Stimulated activated CD4-positive, alpha-beta T cell treated with anti-CD3 and anti-CD28 coated beads, Interleukin-15, amount 100 ng/mL, for 1 hour (primary cell): ENCODE measurements around the gene EPHA5.
"Not testable (repeated sequence)": the region's sequence is repeated elsewhere in the genome, so short reads cannot be mapped to it uniquely, and the experiment has no call there.

Experiments used
- DNase-seq, 2 donors: peaks; one replicate each; pipeline ENCODE4 v3.0.0-alpha.2; 2020; ENCODE audit warnings: low read depth in 1 of 2, low spot score in 1 of 2

Gene EPHA5

DNA sequence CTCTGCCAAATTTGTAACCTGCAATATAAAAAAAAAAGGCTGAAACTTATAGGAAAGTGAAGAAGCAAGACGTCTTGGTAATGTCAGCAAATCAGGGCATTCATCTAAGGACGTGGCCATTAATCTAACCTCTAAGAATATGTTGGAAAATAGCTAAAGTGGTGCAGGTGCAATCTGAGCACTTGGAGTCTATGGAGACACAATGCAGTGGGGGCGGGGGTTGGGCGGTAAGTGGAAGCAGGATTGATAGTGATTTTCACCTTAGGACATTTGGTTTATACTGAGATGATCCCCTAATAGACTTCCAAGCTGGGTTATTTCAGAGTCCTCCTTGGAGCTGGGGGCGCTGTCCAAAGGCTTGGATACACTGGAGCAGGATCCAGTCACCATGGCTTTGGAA, 283.4 kb downstream of the EPHA5 start:
- DNase-seq = no peak

DNA sequence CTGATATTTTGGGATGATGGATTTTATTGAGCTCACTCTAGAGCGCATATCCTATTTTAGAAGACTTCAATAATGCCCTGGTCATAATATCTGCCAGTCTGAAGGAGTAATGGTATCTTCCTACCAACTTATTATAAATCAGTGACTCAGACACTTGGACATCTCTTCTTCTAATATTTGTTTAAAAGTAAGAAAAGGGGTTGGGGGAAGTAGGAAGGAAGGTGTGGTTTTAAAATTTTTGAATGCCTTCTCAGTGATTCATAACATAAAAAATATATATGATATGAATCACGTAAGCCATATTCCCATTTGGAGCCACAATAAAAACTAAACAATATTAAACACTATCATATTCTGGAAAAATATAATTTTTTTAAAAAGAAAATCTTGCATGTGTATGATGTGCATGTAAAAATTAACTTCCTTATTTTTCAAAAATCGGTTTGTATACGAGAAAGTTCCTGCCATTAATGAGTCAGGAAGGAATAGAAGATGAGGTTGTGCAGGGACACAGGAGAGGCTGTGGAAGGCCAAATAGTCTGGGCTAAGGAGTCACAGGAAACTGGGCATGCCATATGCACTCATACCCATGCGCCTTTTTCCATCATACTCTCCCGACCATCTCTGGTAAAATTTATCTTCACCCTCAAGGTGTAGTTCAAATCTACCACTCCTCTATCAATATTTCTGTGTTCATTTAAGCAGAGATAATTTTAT, 286.5 kb downstream of the EPHA5 start:
- DNase-seq = no peak

DNA sequence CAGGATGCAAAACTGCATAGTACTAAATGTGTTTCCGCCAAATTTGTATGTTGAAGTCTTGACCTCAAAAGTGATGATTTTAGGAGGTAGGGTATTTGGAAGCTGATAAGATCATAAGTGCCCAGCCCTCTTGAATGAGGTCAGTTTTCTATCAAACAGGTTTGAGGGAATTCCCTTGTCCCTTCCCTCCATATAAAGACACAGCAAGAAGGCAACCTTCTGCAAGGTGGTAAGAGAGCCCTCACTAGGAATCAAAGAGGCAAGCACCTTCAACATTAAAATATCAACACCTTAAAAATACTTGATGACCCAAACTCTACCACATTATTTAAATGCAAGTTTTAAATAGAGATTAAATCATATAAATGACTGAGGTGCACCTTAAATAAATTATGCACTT, 288.6 kb downstream of the EPHA5 start:
- no peak for DNase-seq

DNA sequence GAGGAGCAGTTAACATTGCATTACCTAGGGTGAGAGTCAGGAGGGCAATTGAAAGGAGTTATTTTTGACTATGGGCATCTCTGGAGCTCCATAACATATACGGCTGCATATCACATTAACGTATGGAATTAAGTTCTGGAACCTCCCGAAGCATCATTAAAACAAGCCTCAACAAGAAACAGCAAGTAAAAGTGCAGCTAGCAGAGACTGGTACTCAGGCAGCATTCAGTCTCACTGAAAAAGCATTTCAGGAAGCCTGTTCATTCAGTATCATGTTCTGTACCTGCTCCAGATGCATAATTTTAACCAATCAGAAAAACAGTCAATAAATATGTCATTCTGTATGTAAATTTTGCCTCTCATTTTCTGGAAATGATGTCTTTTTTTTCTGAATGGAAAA, 299.6 kb downstream of the EPHA5 start:
- no peak for DNase-seq

DNA sequence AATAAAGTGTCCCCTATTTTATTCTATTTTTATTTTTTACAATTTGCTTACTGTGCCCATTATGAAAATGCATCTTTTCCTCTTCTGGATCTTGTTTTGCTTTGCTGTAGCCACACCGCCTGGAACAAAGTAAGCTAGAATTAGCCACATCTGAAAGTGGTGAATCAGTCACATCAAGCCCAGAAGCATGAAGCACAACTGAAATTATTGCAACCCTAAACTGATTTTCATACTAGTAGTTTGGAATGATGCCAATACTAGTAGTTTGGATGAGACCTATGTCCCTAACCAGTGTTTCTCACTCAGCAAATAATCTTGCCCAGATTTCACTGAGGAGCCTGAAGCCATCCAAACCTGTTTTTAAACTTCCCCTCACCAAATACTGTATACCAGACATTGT, 303.0 kb downstream of the EPHA5 start:
- no peak for DNase-seq

DNA sequence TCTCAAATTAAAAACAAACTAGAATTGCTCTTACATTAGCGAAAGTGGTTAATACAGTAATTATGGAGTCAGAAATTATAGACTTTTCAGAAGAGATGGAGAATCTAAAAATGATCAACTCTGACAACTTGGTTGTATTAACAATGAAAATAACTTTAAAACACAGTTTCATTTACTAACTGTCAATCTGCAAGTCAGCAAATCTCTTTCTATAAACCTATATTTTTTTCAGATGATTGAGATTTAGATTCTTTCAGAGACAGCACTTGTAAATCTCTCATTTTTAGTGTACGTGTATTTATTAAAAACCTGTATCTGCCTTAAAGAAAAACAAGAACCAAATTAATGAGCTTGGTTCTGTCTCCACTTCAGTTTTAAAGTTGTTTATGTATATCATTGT, 311.4 kb downstream of the EPHA5 start:
- no peak for DNase-seq

DNA sequence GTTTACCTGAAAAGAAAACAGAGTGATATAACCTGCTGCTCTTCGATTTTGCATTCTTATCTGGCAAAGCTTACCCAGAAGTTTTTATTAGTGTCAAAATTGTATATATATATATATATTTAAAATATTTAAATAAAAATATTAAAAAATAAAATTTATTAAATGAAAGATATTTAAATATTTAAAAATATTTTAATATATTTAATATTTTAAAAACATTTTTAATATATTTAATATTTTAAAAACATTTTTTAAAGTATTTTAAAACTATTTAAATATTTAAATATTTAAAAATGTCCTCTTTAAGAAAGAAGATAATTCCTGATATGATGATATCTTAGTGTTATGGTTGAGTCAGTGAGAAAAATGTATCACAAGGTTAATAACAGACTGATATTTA, 317.2 kb downstream of the EPHA5 start:
- no peak for DNase-seq

DNA sequence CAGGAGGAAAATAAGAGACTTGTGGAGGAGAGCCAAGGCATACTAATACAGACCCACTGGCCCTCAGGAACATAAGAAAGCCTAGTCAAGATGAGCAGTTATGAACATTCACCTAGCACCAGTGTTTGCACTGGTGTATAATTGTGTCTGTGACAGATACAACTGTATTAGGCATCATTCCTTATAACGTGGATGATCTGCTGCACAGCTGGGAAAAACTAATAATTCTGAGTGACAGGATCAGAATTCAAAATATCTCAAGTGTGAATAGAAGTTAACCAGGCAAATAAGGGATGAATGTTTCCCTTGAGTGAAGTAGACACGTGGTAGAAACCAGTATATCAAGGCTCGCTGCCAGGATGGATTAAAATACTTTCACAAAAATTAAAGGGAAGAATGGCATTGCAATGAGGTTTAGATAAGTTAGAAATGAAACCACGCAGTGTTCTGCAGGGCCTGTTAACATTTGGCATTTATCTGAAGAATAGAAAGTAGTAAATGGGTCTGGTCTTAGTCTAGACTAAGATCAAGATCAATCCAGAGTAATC, 325.9 kb downstream of the EPHA5 start:
- no peak for DNase-seq

DNA sequence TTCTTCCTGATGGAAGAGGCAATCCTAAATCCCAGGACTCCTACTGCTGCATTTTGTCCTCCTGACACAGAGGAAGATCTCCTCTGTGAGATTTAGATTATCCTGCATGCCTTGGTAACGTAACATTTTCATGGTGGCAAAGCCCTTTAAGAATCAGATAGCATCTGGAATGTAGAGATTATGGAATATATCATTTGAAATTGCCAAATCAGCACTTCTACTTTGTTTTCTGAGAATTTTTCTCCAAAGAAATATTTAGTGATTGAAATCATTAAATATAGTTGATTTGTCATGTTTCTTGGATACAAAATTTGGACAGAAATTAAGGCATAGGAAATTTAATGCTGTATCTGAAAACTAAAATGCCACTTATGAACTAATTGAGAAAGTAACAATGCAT, 326.9 kb downstream of the EPHA5 start:
- no peak for DNase-seq

DNA sequence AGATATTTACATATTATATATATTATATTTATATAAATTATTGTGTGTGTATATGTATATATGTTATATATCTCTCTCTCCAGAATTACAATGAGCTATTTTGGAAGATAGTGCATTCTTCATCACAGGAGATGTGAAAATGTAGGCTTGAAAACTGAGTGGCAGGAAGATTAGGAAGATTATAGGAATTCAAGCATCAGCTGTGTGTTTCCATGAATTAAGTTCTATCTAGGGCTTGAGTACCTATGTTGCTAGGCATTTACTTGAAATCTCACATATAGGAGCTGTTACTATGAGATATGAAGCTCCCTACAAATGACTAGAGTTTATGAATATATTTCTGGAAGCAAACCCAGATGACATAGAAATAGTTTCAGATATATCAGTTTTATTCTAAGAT, 328.7 kb downstream of the EPHA5 start:
- DNase-seq = no peak

DNA sequence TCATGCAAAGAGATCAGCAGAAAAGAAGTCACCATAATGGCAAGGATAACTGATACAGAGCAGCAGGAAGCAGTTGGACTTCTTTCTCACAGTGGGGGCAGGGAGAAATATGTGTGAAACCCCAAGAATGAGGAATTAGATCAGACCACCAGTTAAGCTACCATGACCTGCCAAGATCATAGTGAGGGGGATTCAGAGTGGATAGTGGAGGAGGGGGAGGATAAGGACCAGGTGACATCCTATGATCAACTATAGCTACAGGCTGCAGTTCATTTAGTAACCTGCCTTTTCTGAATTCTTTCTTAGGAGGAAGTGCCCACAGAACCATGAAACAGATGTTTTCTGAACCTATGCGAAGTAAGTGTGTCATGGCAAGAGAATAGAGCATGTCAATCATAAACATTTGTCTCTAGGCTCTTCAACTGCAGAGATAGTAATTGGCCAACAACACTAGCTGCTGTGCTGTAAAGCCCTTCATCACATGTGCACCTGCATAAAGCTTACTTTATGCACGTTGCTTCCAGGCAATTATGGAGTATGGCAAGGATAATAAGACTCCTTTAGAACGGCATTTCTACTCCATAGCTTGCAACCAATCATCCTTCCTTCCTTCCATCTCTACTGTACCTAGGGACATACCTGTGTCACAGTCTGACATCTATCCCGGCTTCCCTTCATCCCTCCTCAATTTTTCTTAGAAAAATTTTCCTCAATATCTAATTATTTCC, 329.7 kb downstream of the EPHA5 start:
- no peak for DNase-seq

DNA sequence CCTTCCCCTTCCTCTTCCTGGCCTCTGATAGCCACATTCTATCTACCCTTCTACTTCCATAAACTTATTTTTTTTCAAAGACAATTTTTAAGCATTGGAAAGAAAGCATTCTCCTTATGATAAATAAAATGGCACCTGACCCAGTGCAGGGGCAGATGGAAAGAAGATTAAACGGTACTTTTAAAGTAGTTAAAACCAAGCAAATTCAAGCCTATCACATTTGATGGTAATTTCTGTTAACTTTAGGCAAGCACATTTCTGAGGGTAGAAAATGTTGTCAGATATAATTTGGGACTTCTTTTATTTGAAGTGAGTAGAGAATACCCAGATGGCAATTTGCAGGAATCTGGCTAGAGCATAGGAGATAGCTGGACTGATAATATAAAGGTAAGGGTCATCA, 332.9 kb downstream of the EPHA5 start:
- DNase-seq = no peak

DNA sequence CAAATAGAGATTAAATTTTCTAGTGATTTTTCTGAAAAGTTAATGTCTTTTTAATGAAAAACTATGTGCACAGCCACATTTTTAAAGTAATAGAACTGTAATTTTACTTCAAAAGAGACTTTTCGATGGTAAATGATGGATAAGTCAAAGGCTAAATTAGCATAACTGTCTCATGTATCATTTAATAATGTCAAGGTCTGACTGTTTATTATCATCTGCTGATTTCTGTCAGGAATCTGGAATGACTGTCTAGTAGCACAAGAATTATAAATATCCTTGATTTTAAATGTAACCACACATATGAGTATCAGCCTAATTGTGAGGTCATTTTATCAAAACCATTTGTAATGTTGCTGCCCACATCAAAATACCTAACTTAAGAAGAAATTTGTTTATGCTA, 333.8 kb downstream of the EPHA5 start:
- DNase-seq = no peak

DNA sequence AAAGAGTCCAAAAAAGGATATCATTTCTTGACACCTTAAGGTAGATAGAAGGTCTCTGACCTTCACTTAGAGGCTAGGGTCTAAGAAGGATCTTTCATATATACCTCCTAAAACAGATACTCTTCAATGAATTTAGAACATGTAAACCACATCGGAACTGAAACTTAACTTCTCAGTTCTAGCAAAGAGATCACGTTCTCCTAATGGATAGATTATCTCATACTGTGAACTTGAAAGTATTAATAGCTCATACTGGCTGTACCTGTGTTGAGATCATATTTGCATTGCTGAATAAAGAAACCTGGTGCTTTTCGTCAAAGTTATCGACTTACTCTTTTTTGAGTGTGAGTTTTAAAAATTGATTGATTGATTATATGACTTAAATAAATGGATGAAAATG, 353.8 kb downstream of the EPHA5 start:
- no peak for DNase-seq

DNA sequence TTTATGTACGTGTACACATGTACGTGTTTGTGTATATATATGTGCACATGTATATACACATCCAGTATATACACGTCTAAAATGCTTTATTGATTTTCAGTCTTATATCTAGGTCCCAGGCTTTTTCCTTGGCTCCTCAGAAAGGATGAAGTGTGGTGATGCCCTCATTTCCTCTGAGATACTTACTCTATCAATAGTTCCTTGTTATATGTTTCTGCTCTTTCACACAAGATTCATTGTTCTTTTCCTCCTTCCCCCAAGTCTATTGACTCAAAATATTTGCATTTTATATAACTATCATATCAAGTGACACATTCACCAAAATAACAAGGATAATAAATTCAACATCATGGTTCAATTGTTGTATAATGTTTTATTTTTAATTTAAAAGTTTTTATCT, 359.2 kb downstream of the EPHA5 start:
- DNase-seq = no peak

DNA sequence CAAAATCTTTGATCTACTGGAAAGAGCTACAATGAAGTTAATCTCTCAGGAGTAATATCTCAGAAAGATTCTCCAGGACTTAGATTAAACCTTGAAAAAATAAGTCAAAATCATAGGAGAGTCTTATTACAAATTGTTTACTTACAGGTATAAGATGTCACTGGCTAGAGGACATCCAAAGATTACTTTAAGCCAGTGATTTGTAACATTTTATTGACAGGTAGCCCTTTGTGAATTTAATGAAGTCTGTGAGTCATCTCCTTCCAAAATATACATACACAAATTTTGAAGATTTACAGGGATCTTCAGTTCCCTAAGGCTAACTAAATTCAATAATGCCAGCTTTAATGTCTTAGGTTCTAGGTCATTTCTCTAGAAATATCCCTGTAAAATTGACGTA, 359.7 kb downstream of the EPHA5 start:
- no peak for DNase-seq

DNA sequence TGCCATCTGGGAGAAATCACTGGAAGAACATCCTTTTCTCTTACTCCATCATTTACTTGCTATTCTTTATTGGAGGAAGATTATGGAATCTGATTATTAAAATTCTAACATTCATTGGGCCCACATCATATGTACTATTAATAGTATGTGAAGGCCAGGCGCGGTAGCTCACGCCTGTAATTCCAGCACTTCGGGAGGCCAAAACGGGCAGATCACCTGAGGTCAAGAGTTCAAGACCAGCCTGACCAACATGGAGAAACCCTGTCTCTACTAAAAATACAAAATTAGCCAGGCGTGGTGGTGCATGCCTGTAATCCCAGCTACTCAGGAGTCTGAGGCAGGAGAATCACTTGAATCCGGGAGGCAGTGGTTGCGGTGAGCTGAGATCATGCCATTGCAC, 361.7 kb downstream of the EPHA5 start:
- DNase-seq = not testable (repeated sequence)

DNA sequence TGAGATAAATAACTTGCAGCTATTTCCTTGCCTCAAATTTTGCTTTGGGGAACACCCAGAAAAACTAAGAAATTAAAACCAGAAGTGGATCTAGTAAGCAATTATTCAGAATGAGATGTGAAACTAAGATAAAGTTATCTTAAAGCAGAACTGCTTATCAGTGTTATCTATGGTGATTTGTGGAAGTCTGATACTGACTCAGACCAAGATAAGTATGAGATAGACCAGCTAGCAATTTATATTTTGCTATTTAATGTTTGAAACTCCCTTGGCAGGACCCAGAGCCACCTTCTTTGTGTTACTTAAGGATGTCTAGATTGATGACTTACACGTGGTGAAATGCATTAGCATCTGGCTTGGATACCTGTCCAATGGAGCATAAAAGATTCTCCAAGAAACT, 368.1 kb downstream of the EPHA5 start:
- DNase-seq = no peak

DNA sequence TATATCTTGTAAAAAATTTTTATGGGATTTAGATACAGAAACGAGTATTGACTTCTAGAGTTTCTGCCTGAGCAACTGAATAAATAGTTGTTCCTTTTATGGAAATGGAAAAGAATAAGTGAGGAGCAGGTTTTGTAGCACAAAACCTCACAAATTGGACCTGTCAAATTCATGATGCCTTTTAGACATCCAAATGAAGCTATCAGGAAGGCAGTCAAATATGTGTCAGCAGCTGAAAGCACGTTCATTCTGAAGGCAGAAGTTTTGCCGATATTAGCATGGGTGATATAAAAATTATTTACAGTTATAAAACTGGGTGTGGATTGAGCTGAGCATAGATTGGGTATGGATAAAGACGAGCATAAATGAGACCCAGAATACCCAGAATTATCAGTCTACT, 374.0 kb downstream of the EPHA5 start:
- no peak for DNase-seq

DNA sequence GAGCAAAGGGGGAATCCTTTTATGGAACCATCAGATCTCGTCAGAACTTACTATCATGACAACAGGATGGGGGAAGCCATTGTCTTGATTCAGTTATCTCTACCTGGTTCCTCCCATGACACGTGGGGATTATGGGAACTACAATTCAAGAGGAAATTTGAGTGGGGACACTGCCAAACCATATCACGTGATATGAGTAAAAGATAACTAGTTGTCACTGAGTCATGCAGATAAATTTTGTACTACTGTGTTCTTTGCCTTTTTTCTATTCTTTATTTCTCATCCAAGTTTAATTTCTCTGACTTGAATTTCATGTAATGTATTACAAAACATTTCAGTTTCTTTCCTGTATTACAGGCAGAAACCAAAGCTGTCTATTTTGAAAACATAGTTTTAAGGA, 383.2 kb downstream of the EPHA5 start:
- no peak for DNase-seq
